Measurements from ENCODE around the gene ENTREP1.
"Not testable (repeated sequence)": the region's sequence is repeated elsewhere in the genome, so short reads cannot be mapped to it uniquely, and the experiment has no call there.

Gene ENTREP1

GRCh38 chr9:69409936-69410335, 84.9 kb downstream of the ENTREP1 start:
- H3K27me3 ChIP-seq (replicated peaks in 2 of 5; ENCODE audit: control insufficient read depth in 4 of 5, insufficient read depth in 5 of 5, low read length in 4 of 5); POLR2A ChIA-PET; H3K36me3 ChIP-seq (ENCODE audit: control insufficient read depth in 4 of 4, insufficient read depth in 4 of 4, low read length in 3 of 4); H3K9me3 ChIP-seq (ENCODE audit: control extremely low read depth in 1 of 5, control insufficient read depth in 4 of 5, insufficient read depth in 2 of 5, low read depth in 1 of 5, low read length in 4 of 5); H3K4me1 ChIP-seq (ENCODE audit: control extremely low read depth in 1 of 4, control insufficient read depth in 4 of 4, insufficient read depth in 4 of 4, low read length in 3 of 4); CTCF ChIA-PET; DNase-seq; H3K4me3 ChIP-seq (ENCODE audit: control insufficient read depth in 1 of 7, extremely low read depth in 1 of 7, insufficient read depth in 4 of 7, low read depth in 2 of 7, low read length in 6 of 7); H3K27ac ChIP-seq (ENCODE audit: insufficient read depth in 1 of 2, low read depth in 1 of 2, low read length in 2 of 2, poor library complexity in 1 of 2, severe bottlenecking in 2 of 2): not testable (repeated sequence)
- WGBS (ENCODE audit: insufficient coverage) = 98% methylated on average over 6 of the region's 6 CpGs

- POLR2A ChIA-PET = no interaction called here
- CTCF ChIA-PET = interaction anchor here (1.2 to 1.3 kb wide), 2 partner anchors 10 to 12 kb away, joined by 3 read pairs; no protein-coding TSS in a partner anchor
- DNase-seq = no peak
- Histone ChIP-seq H3K27me3 (replicated peaks in 2 of 5; ENCODE audit: control insufficient read depth in 4 of 5, insufficient read depth in 5 of 5, low read length in 4 of 5) (peaks cover 0 to 4% (median 0%) of the 10 kb centered on the region in 5 experiments), H3K36me3 (ENCODE audit: control insufficient read depth in 4 of 4, insufficient read depth in 4 of 4, low read length in 3 of 4) (no peaks in the 10 kb centered on the region), H3K27ac (ENCODE audit: insufficient read depth in 1 of 2, low read depth in 1 of 2, low read length in 2 of 2, poor library complexity in 1 of 2, severe bottlenecking in 2 of 2) (no peak overlapping the region), H3K9me3 (ENCODE audit: control extremely low read depth in 1 of 5, control insufficient read depth in 4 of 5, insufficient read depth in 2 of 5, low read depth in 1 of 5, low read length in 4 of 5) (no peaks in the 10 kb centered on the region), H3K4me1 (ENCODE audit: control extremely low read depth in 1 of 4, control insufficient read depth in 4 of 4, insufficient read depth in 4 of 4, low read length in 3 of 4) (peaks cover 0 to 8% (median 2%) of the 10 kb centered on the region in 4 experiments), H3K4me3 (ENCODE audit: control insufficient read depth in 1 of 7, extremely low read depth in 1 of 7, insufficient read depth in 4 of 7, low read depth in 2 of 7, low read length in 6 of 7) (no peak overlapping the region)
- WGBS (ENCODE audit: insufficient coverage) = 100% methylated on average over 1 of the region's 3 CpGs
These were observed 86.2 kb downstream of the ENTREP1 start for GRCh38 chr9:69411246-69411645.

- Histone ChIP-seq H3K27me3 (replicated peaks in 2 of 5; ENCODE audit: control insufficient read depth in 4 of 5, insufficient read depth in 5 of 5, low read length in 4 of 5) (peaks cover 0 to 4% (median 0%) of the 10 kb centered on the region in 5 experiments), H3K27ac (ENCODE audit: insufficient read depth in 1 of 2, low read depth in 1 of 2, low read length in 2 of 2, poor library complexity in 1 of 2, severe bottlenecking in 2 of 2) (no peak overlapping the region), H3K9me3 (ENCODE audit: control extremely low read depth in 1 of 5, control insufficient read depth in 4 of 5, insufficient read depth in 2 of 5, low read depth in 1 of 5, low read length in 4 of 5) (no peaks in the 10 kb centered on the region), H3K4me3 (ENCODE audit: control insufficient read depth in 1 of 7, extremely low read depth in 1 of 7, insufficient read depth in 4 of 7, low read depth in 2 of 7, low read length in 6 of 7) (peak overlapping the region in 2 of 7 experiments; percentile 15 to 57), H3K4me1 (ENCODE audit: control extremely low read depth in 1 of 4, control insufficient read depth in 4 of 4, insufficient read depth in 4 of 4, low read length in 3 of 4) (peaks cover 0 to 8% (median 2%) of the 10 kb centered on the region in 4 experiments), H3K36me3 (ENCODE audit: control insufficient read depth in 4 of 4, insufficient read depth in 4 of 4, low read length in 3 of 4) (no peaks in the 10 kb centered on the region)
- CTCF ChIA-PET = interaction anchor here (0.9 to 1.3 kb wide), 4 partner anchors 9 to 13 kb away, joined by 3 read pairs; no protein-coding TSS in a partner anchor
- DNase-seq = no peak
- POLR2A ChIA-PET = no interaction called here
- WGBS (ENCODE audit: insufficient coverage) = 75% methylated on average over 50 of the region's 52 CpGs
These were observed 87.1 kb downstream of the ENTREP1 start for GRCh38 chr9:69411931-69412740.

GRCh38 chr9:69412741-69413150, 87.7 kb downstream of the ENTREP1 start:
- H3K36me3 ChIP-seq (ENCODE audit: control insufficient read depth in 4 of 4, insufficient read depth in 4 of 4, low read length in 3 of 4) = no peaks in the 10 kb centered on the region

GRCh38 chr9:69420611-69421270, 95.7 kb downstream of the ENTREP1 start:
- no peaks in the 10 kb centered on the region for H3K4me1 ChIP-seq (ENCODE audit: control extremely low read depth in 1 of 4, control insufficient read depth in 4 of 4, insufficient read depth in 4 of 4, low read length in 3 of 4)
- CTCF ChIA-PET = interaction anchor here (0.8 to 4.4 kb wide), 12 partner anchors 9 to 693 kb away, joined by 3 to 64 read pairs (median 5); no protein-coding TSS in a partner anchor
- no peaks in the 10 kb centered on the region for H3K9me3 ChIP-seq (ENCODE audit: control extremely low read depth in 1 of 5, control insufficient read depth in 4 of 5, insufficient read depth in 2 of 5, low read depth in 1 of 5, low read length in 4 of 5)
- H3K4me3 ChIP-seq (ENCODE audit: control insufficient read depth in 1 of 7, extremely low read depth in 1 of 7, insufficient read depth in 4 of 7, low read depth in 2 of 7, low read length in 6 of 7) = no peak overlapping the region
- no peaks in the 10 kb centered on the region for H3K36me3 ChIP-seq (ENCODE audit: control insufficient read depth in 4 of 4, insufficient read depth in 4 of 4, low read length in 3 of 4)
- peaks cover 0 to 2% (median 0%) of the 10 kb centered on the region in 5 experiments for H3K27me3 ChIP-seq (replicated peaks in 2 of 5; ENCODE audit: control insufficient read depth in 4 of 5, insufficient read depth in 5 of 5, low read length in 4 of 5)
- DNase-seq = no peak
- POLR2A ChIA-PET = no interaction called here
- WGBS (ENCODE audit: insufficient coverage) = 86% methylated on average over 8 of the region's 10 CpGs
- no peak overlapping the region for H3K27ac ChIP-seq (ENCODE audit: insufficient read depth in 1 of 2, low read depth in 1 of 2, low read length in 2 of 2, poor library complexity in 1 of 2, severe bottlenecking in 2 of 2)

More at GRCh38 chr9:69412741-69413150, 87.7 kb downstream of the ENTREP1 start:
- Histone ChIP-seq H3K4me3 (ENCODE audit: control insufficient read depth in 1 of 7, extremely low read depth in 1 of 7, insufficient read depth in 4 of 7, low read depth in 2 of 7, low read length in 6 of 7) (peak overlapping the region in 1 of 7 experiments; percentile 57), H3K9me3 (ENCODE audit: control extremely low read depth in 1 of 5, control insufficient read depth in 4 of 5, insufficient read depth in 2 of 5, low read depth in 1 of 5, low read length in 4 of 5) (no peaks in the 10 kb centered on the region), H3K4me1 (ENCODE audit: control extremely low read depth in 1 of 4, control insufficient read depth in 4 of 4, insufficient read depth in 4 of 4, low read length in 3 of 4) (peaks cover 0 to 8% (median 2%) of the 10 kb centered on the region in 4 experiments), H3K27me3 (replicated peaks in 2 of 5; ENCODE audit: control insufficient read depth in 4 of 5, insufficient read depth in 5 of 5, low read length in 4 of 5) (peaks cover 0 to 4% (median 0%) of the 10 kb centered on the region in 5 experiments), H3K27ac (ENCODE audit: insufficient read depth in 1 of 2, low read depth in 1 of 2, low read length in 2 of 2, poor library complexity in 1 of 2, severe bottlenecking in 2 of 2) (no peak overlapping the region)
- ChIA-PET POLR2A (no interaction called here), CTCF (interaction anchor here (0.9 to 1.3 kb wide), 5 partner anchors 9 to 479 kb away, joined by 3 to 6 read pairs (median 3); no protein-coding TSS in a partner anchor)
- 57% methylated on average over 20 of the region's 20 CpGs for WGBS (ENCODE audit: insufficient coverage)
- peak; percentile 11 to 27 (median 21) for DNase-seq

GRCh38 chr9:69421908-69422801, 97.1 kb downstream of the ENTREP1 start:
- WGBS (ENCODE audit: insufficient coverage) = 57% methylated on average over 9 of the region's 16 CpGs
- ChIA-PET POLR2A (no interaction called here), CTCF (interaction anchor here (0.7 to 4.4 kb wide), 36 partner anchors 8 to 1180 kb away, joined by 3 to 64 read pairs (median 4); no protein-coding TSS in a partner anchor)
- H3K4me1 ChIP-seq (ENCODE audit: control extremely low read depth in 1 of 4, control insufficient read depth in 4 of 4, insufficient read depth in 4 of 4, low read length in 3 of 4) = no peaks in the 10 kb centered on the region
- H3K4me3 ChIP-seq (ENCODE audit: control insufficient read depth in 1 of 7, extremely low read depth in 1 of 7, insufficient read depth in 4 of 7, low read depth in 2 of 7, low read length in 6 of 7) = no peak overlapping the region
- peak; percentile 52 to 77 (median 69) for DNase-seq
- no peaks in the 10 kb centered on the region for H3K9me3 ChIP-seq (ENCODE audit: control extremely low read depth in 1 of 5, control insufficient read depth in 4 of 5, insufficient read depth in 2 of 5, low read depth in 1 of 5, low read length in 4 of 5)
- H3K27me3 ChIP-seq (replicated peaks in 2 of 5; ENCODE audit: control insufficient read depth in 4 of 5, insufficient read depth in 5 of 5, low read length in 4 of 5) = peaks cover 0 to 2% (median 0%) of the 10 kb centered on the region in 5 experiments
- no peaks in the 10 kb centered on the region for H3K36me3 ChIP-seq (ENCODE audit: control insufficient read depth in 4 of 4, insufficient read depth in 4 of 4, low read length in 3 of 4)
- H3K27ac ChIP-seq (ENCODE audit: insufficient read depth in 1 of 2, low read depth in 1 of 2, low read length in 2 of 2, poor library complexity in 1 of 2, severe bottlenecking in 2 of 2) = no peak overlapping the region
